Measurements from ENCODE around the gene IGF1R.

DNA sequence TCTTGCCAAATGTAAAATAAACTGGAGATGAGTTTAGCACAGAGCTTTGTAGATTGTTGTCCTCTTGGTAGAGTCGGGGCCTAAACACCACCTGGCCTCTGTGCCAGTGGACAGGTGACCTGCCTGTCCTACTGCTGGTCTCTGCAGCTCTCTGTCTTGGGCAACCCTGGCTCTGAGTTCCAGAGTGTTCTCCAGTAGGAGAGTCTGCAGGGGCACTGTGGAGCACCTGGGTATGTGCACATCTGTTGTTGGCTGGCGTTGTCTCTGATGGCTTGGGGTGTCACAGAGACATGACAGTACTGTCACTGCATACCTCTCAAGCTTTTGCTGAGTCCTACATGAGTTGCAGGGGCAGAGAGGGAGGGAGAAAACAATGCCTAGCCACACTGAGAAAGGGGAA lies 112.6 kb downstream of the IGF1R start:
- TF ChIP-seq, protein P1, sequence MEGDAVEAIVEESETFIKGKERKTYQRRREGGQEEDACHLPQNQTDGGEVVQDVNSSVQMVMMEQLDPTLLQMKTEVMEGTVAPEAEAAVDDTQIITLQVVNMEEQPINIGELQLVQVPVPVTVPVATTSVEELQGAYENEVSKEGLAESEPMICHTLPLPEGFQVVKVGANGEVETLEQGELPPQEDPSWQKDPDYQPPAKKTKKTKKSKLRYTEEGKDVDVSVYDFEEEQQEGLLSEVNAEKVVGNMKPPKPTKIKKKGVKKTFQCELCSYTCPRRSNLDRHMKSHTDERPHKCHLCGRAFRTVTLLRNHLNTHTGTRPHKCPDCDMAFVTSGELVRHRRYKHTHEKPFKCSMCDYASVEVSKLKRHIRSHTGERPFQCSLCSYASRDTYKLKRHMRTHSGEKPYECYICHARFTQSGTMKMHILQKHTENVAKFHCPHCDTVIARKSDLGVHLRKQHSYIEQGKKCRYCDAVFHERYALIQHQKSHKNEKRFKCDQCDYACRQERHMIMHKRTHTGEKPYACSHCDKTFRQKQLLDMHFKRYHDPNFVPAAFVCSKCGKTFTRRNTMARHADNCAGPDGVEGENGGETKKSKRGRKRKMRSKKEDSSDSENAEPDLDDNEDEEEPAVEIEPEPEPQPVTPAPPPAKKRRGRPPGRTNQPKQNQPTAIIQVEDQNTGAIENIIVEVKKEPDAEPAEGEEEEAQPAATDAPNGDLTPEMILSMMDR (IDR thresholded peaks at IDR 0.05), result no peak
- TF ChIP-seq ZNF416 (CRISPR knock-in tag; IDR thresholded peaks at IDR 0.05), result no peak
- TF ChIP-seq NR3C1 (CRISPR knock-in tag; conservative IDR thresholded peaks at IDR 0.05; ENCODE audit: low read depth), result no peak
- no peak for TF ChIP-seq JUN (CRISPR knock-in tag; IDR thresholded peaks at IDR 0.05)
- TF ChIP-seq, protein P2, sequence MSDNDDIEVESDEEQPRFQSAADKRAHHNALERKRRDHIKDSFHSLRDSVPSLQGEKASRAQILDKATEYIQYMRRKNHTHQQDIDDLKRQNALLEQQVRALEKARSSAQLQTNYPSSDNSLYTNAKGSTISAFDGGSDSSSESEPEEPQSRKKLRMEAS (CRISPR knock-in tag; IDR thresholded peaks at IDR 0.05), result no peak
- no peak for TF ChIP-seq CREB1 (CRISPR knock-in tag; IDR thresholded peaks at IDR 0.05)
- no peak for TF ChIP-seq ZNF263 (CRISPR knock-in tag; IDR thresholded peaks at IDR 0.05; ENCODE audit: low read depth)
- TF ChIP-seq, protein P3, sequence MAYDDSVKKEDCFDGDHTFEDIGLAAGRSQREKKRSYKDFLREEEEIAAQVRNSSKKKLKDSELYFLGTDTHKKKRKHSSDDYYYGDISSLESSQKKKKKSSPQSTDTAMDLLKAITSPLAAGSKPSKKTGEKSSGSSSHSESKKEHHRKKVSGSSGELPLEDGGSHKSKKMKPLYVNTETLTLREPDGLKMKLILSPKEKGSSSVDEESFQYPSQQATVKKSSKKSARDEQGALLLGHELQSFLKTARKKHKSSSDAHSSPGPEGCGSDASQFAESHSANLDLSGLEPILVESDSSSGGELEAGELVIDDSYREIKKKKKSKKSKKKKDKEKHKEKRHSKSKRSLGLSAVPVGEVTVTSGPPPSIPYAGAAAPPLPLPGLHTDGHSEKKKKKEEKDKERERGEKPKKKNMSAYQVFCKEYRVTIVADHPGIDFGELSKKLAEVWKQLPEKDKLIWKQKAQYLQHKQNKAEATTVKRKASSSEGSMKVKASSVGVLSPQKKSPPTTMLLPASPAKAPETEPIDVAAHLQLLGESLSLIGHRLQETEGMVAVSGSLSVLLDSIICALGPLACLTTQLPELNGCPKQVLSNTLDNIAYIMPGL (CRISPR knock-in tag; IDR thresholded peaks at IDR 0.05), result no peak

All from WTC11 (cell line).